ENCODE measurements around the gene ATP1A3. TPM values are rescaled to one million over a fixed set of nuclear protein-coding genes. Genes with fewer than 3 reads are reported as not detected.
A peak's percentile ranks its signal among the peaks of the same experiment; 100 is the strongest.

Gene ATP1A3
- polyA plus RNA-seq, 1 of the 3 experiments (the other 2 are of a cell fraction) = 0.77 TPM

- CTCF ChIA-PET = interaction anchor here (0.6 to 1.9 kb wide), 2 partner anchors 15 to 54 kb away, joined by 3 to 8 read pairs; no protein-coding TSS in a partner anchor
- H3K4me2 ChIP-seq = peak overlapping the region; percentile 93
Measured at GRCh38 chr19:41927497-41928192, 66.4 kb downstream of the ATP1A3 start.

More at GRCh38 chr19:41927497-41928192, 66.4 kb downstream of the ATP1A3 start:
- no peaks in the 10 kb centered on the region for H3K79me2 ChIP-seq (ENCODE audit: insufficient read depth)
- H3K27ac ChIP-seq (ENCODE audit: low read depth in 2 of 2, low read length in 1 of 2) = no peak overlapping the region
- H3K9me2 ChIP-seq = no peaks in the 10 kb centered on the region
- POLR2A ChIA-PET = no interaction called here
- no peaks in the 10 kb centered on the region for H3F3A ChIP-seq (replicated peaks; ENCODE audit: insufficient read depth)
- H3K36me3 ChIP-seq (replicated peaks in 1 of 2; ENCODE audit: control insufficient read depth in 1 of 2, insufficient read depth in 2 of 2, low read length in 1 of 2) = no peaks in the 10 kb centered on the region
- peak overlapping the region; percentile 22; the same call in 1 of the 2 replicates for H2AFZ ChIP-seq (ENCODE audit: low read depth)
- TF ChIP-seq USF2 (IDR thresholded peaks at IDR 0.05; ENCODE audit: borderline replicate concordance, low read depth, low read length) (no peak), REST (IDR thresholded peaks at IDR 0.05; ENCODE audit: low read depth, low read length) (no peak), JUND (IDR thresholded peaks at IDR 0.05) (no peak), ZBTB33 (IDR thresholded peaks at IDR 0.05; ENCODE audit: borderline replicate concordance, low read depth) (no peak), SIN3A (IDR thresholded peaks at IDR 0.05; ENCODE audit: borderline replicate concordance, low read depth, low read length) (no peak), IRF3 (IDR thresholded peaks at IDR 0.05; ENCODE audit: low read depth, low read length) (no peak), NRF1 (IDR thresholded peaks at IDR 0.05; ENCODE audit: low read depth, low read length) (no peak), TCF12 (IDR thresholded peaks at IDR 0.05) (no peak), ELF1 (IDR thresholded peaks at IDR 0.05) (no peak), POLR2AphosphoS5 (IDR thresholded peaks at IDR 0.05; ENCODE audit: low read depth, low read length) (no peak), TAF1 (IDR thresholded peaks at IDR 0.05; ENCODE audit: borderline replicate concordance, low read depth, low read length) (no peak)
- WGBS (ENCODE audit: low lambda C conversion rate) = 16% methylated on average over 31 of the region's 43 CpGs
- H3K4me3 ChIP-seq (ENCODE audit: low read depth in 2 of 2, low read length in 1 of 2) = peak overlapping the region; percentile 47 to 51
- peak; percentile 79 for DNase-seq
- no peak overlapping the region for H3K9ac ChIP-seq
- H3K4me1 ChIP-seq (ENCODE audit: control insufficient read depth in 1 of 2, insufficient read depth in 2 of 2, low read depth in 1 of 2, low read length in 1 of 2) = peaks cover 0 to 10% of the 10 kb centered on the region in 2 experiments; a peak in 2 of 4 replicates
- H4K20me1 ChIP-seq (ENCODE audit: insufficient read depth) = no peaks in the 10 kb centered on the region
- H3K9me3 ChIP-seq = no peaks in the 10 kb centered on the region
- H3K27me3 ChIP-seq (ENCODE audit: insufficient read depth) = peaks cover 19% of the 10 kb centered on the region

Data from SK-N-SH (cell line).